Caki2 (cell line): ENCODE data around the gene NRCAM. TPM values are rescaled to one million over a fixed set of nuclear protein-coding genes. Genes with fewer than 3 reads are reported as not detected.
"Not testable (repeated sequence)": the region's sequence is repeated elsewhere in the genome, so short reads cannot be mapped to it uniquely, and the experiment has no call there.

Experiments used
- DNase-seq: peaks from one replicate; pipeline ENCODE4 v3.0.0-alpha.2; 2015; ENCODE audit warnings: low read depth
- in situ Hi-C: cut with HindIII; loops from 2 replicates; pipeline ENCODE4 v1.10.0; 2016; ENCODE audit warnings: low sequenced_read_pairs, low pct_unique_long_range_greater_than_20kb, mixed read lengths
- total RNA-seq: library from RNA; depleted of rRNA; stranded (reverse); fragments of >200 nt; shearing (Covaris generic); gene quantifications from 2 replicates; pipeline ENCODE4 v1.2.3, GENCODE V29; 2014; ENCODE audit warnings: low replicate concordance; rRNA removed

NRCAM gene
- total RNA-seq = 41.9 and 62.1 TPM in 2 replicates

DNA sequence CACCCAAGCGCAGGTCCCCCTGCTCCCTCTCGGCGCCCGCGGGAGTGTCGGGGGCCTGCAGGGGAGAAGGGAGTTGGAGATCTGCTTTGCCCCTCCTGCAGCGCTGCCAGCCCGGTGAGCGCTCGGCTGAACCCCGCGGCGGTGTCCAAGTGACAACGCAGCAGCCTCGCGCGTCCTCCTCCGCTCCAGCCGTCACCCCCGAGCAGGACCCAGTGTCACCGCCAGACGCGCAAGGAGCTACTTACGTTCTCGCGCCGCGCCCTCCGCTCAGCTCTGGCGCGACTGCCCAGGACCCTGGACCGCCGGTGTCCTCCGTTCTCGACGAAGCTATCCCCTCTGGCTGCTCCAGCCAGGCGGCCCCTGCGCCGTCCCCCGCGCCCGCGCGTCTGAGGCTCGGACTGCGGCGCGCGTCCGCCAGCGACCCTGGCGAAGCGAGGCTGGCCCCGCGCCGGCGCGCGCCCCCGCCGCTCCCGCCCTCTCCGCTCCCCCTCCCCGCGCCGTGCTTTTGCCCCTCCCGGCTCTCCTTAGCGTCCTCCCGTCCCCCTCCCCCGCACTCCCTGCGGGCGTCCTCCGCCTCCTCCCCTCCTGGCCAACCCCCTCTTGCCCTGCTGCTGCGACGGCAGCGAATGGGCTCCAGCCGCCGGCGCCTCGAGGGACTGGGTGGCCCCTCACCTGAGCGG lies at the start of gene NRCAM:
Gene NRCAM (minus strand): TSS at position 439 of the 680 bp plus-strand sequence. CDS start 216,372 bp downstream, outside the sequence.
- DNase-seq = peak; percentile 81
- in situ Hi-C loops = no loop called here

DNA sequence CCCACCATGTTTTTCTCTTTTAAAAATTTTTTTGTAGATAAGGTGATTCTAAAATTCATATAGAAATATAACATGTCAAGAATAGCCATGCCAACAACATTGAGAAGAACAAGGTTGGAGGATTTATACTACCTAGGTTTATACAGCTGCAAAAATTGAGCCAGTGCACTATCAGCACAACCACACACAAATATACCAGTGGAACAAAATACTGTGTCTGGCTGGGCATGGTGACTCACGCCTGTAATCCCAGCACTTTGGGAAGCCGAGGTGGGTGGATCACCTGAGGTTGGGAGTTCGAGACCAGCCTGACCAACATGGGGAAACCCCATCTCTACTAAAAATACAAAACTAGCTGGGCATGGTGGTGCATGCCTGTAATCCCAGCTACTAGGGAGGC lies 48.3 kb upstream of the NRCAM start:
- in situ Hi-C loops, DNase-seq: not testable (repeated sequence)

DNA sequence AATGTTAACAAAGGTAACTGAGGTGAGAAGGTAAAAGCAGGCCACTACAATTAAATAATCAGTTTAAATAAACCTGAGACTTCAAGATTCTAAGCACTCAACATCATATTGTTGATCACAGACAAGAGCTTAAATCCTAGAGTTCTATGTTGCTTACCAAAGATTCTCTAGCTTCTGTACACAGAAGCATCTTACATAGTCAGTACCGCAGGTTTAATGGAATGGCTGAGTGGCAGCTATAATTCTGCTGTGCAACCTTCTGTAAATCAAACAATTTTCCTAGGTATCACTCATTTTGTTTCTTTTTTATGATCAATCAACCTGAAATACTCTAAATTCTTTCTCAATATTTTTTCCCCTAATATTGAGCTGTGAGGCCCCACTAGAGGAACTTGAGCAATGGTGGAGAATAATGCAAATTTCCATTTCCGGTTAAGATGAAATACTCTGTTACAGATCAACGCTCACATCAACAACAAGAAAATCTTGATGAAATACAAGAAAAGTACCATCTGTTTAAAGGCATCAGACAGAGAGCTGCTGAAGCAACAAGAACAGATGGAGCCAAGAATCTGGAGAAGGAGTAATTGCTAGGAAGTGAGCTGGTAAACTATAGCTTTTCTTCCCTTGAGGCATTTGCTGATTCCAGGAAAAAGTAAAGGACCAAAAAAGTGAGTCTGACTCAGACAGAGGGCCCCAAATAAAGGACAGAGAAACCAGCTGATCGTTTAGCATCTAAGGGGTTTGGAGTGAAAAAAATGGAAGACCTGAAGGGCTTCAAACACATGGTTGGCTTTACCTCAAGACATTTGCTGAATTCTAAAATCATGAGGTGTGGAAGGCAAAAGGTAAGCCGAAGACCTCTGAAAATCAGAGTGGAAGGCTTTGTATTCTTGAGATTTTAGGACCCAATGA lies 47.1 kb upstream of the NRCAM start:
- in situ Hi-C loops = no loop called here
- DNase-seq = no peak

DNA sequence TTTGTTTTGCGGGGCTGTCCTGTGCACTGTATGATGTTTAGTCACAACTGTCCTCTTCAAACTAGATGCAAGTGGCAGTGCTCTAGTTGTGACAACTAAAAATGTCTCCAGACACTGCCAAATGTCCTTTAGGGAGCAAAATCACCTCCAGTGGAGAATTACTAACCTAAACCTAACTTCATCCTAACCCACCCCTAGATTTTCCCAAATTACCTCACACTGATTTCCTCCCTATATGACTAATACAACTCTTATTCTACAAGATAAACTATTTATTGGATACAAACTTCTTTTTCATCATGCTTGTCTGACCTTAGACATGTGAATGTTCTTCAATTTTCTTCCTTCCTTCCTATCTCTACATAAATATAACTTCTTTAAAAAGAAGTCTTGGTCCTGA lies 43.3 kb upstream of the NRCAM start:
- in situ Hi-C loops = no loop called here
- no peak for DNase-seq

DNA sequence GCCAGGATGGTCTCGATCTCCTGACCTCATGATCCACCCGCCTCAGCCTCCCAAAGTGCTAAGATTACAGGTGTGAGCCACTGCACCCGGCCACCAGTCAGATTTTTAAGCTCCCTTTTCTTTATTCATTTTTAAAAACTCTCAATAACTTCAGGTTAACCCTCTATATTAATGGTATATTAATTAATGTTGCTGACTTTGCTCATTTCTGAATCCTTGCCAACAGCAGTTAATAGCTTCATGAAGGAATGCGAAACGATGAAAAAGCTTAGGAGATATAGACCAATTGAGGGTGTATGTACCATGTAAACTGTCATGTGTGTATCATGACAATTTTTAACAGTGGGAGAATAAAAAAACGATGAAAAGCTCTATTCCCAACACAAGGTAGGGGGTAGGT lies 42.2 kb upstream of the NRCAM start:
- no peak for DNase-seq
- in situ Hi-C loops = no loop called here

DNA sequence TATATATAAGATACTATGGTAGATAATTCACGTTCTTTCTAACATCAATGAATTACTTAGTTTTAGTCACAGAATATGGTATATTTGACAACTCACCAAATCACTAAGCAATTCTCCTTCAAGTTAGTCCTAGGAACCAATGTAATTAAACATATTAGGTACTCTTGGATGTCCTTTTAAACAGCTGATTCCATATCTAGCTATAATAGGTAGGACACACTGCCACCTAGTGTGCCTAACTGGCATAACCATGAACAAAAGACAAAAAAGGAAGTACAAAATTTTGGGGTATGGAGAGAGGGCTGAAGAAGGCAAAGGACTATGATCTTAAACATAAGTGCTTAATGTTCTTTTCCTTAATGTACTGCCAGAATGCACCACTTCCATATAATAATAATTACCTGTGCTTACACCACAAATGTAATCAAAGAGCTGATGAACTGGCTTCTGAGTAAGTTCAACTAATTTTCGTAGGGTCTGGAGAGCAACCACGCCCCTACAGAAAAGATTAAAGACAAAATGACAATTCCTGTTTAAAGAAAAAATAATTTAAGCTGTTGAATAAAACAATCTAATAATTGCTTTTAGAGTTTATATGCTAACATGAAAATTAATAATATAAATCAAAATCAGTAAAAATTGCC lies 41.0 kb upstream of the NRCAM start:
- in situ Hi-C loops = no loop called here
- peak; percentile 56 for DNase-seq

DNA sequence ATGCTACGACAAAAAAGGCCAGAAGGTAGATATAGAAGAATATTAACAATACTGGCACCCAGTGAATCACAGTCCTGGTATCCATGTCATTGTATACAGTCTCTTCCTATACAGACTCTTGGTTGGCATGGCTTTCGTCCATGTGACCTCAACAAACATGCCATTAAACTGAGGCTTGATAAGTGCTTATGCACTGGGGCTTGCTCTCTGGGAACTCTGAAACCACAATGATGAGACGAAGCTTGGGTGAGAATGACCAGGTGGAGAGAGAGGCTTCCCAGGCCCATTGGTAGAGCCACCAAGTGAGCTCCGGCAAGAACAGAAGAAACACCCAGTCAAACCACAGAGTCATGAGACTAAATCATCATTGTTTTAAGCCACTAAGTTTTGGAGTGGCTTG lies 36.5 kb upstream of the NRCAM start:
- DNase-seq = peak; percentile 62
- in situ Hi-C loops = no loop called here

DNA sequence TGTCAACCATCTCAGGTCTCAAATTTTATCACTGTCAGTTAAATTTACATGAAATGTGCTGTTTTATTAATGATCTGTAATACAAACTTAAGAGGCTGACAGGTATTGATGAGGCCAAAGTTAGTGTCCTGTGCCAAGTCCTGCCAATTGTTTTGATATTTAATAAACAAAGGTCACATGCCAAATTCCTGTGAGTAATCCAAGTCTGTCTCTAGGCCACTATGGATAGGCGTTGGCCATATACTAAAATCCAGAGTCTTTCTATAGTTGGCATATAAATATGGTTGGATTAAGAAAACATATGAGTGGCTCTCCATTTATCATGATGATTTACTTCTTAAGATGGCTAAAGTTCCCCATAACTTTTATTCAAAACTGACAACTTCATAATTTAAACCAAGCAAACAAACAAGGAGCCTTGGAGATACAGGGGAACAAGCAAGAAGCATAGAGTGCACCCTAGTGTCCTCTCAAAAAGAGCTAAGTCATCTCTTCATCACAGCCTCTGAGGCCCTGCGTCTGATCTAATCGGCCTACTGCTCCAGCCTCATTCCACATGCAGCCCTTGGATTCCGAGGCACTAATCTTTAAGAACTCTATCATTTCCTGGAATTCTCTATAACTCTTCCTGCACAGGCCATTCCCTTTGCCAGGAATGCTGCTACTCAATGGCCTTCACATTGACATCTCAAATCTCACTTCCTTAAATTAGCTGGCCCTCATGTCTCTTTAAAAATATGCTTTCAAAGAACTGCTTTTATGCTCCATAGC lies 32.7 kb upstream of the NRCAM start:
- DNase-seq = no peak
- in situ Hi-C loops = no loop called here

DNA sequence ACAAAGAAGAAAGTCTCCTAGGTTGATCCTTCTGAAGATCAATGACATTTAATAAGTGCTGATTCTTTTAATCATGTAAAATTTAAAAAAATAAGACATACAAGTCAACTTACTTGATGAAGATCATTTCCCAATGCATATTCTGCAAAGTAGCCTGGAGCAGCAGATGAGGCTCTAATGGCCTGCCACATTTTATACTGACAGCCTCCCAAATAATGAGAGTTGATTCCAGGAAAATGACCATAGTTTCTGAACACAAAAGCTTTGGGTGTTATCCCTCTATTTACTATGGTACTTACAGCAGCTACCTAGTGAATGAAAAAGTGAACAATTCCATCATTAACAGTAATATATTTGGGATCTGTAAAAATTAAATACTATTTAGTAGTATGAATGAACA lies 31.4 kb upstream of the NRCAM start:
- no peak for DNase-seq
- in situ Hi-C loops = no loop called here

DNA sequence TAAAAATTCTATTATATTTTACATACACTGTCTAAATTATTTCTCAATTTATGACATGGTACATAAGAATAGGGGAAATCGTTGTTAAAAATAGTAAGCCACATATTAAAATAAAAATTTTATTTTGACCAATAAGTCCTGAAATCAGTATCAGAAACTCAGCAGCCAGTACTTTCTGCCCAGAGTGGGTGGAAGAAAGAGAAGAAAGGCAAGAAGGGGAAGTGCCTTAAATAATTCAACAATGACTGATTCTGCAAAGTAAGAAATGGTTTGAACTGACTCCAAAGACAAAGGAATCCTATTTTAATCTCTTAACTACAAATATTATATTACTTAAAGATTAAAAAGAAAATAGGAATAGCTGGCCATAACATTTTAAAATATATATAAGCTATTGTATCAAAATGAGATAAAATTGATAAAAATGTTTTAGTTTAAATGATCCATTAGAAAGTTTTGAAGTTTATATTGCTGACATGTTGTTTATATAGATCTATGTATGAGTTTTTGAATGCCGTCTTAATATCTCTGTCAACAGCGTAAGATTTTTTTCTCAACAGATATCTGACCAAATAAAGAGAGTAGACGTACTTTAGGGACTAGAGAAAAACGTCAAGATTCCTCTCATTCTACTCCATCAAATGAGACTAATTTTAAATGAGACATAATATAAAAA lies 30.2 kb upstream of the NRCAM start:
- in situ Hi-C loops = no loop called here
- DNase-seq = no peak

DNA sequence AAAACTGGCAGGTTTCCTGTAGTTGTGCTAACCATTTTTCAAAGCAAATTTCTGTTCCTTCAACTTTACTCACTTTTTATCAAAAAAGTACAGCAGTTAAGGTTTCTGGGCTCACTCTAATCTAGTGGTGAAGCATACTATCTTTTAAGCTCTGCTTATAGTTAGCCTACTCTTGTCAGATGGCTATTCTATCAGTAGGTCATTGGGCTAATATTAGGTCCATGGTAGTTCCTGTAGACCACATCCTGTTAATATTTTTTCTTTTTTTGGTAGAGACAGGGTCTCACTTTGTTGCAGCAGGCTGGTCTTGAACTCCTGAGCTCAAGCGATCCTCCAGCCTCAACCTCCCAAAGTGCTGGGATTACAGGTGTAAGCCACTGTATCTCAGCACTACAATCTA lies 27.9 kb upstream of the NRCAM start:
- in situ Hi-C loops = no loop called here
- no peak for DNase-seq

DNA sequence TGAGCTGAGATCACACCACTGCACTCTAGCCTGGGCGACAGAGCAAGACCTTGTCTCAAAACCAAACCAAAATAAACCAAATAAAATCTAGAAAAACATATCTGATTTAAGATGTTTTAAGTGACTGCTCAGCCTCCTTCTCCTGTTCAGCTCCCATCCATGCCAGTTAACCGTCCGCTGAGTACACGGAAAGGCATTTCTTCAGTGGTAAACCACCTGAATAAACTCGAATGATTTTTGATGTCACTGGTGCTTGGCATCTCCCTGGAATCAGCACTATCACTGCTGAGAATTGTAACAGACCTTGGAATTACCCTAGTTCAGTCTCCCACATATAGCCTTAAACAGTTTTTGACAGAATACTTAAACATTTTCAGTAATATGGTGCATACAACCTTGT lies 24.1 kb upstream of the NRCAM start:
- in situ Hi-C loops = no loop called here
- peak; percentile 38 for DNase-seq

DNA sequence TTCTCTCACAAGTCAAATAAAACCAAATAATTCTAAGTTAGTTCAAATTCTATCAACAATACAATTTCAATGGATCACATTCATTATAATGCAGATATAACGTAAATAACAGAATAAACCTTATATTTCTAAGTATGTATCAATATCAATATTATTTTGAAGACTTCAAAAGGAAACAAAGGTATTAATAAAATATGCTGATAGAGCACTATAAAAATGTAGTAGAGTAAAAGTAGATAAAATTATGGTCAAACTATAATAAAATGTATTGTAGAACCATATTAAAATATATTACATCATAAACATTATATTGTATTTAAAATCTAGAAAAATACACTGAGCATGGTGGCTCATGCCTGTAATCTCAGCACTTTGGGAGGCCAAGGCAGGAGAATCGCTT lies 23.5 kb upstream of the NRCAM start:
- DNase-seq = no peak
- in situ Hi-C loops = no loop called here

DNA sequence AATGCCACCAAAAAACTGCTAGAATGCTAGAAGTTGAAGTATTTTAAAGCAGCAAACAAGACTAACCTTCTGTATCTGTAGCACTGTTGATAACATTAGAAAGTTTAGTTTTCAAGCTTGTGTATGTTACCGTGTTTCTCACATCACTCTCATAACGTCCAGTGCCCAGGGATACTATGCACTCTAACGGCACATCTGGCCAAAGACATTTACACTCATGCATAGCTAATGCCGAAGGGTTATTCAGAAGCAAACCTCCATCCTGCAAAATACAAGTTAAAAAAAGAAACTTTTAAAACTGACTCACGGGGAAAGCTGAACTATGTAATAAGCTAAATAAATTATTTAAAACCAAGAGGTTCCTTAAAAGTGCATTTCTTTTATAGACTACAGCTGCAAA lies 22.9 kb upstream of the NRCAM start:
- in situ Hi-C loops = no loop called here
- DNase-seq = no peak

DNA sequence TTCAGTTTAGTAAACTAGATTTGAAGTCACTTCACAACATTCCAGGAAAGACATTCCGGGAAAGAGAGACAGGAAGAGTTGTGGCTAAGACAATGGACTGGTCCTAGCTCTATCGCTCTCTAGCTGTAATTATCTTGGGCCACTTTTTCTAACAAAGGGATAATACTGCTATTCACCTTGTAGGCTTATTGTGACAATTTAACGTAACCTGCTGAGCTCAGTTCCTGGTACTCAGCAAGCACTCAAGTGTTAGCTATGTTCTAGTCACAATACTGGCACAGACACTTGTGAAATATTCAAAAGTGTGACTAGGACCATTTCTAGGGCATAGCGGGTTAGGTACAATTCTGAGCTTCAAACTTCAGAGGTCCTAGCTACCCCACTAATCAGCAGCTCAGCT lies 12.0 kb upstream of the NRCAM start:
- no peak for DNase-seq
- in situ Hi-C loops = no loop called here

DNA sequence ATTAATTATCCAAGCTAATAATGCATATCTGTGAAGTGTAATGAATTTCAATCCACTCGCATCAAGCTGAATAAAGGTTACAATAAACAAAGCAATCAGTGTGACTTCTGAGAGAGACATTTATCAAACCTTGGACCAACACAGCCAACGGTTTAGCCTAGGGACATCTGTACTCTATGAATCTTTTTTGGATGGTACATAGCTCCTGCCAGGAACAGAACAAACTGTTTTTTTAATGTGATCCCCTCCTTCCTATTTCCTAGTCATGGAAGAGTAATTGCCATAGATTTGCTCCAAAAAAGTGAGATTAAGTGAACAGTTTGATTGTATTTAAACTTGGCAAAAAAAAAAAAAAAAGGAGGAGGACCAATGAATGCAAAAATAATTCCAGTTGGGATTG lies 11.2 kb upstream of the NRCAM start:
- DNase-seq = no peak
- in situ Hi-C loops = no loop called here

DNA sequence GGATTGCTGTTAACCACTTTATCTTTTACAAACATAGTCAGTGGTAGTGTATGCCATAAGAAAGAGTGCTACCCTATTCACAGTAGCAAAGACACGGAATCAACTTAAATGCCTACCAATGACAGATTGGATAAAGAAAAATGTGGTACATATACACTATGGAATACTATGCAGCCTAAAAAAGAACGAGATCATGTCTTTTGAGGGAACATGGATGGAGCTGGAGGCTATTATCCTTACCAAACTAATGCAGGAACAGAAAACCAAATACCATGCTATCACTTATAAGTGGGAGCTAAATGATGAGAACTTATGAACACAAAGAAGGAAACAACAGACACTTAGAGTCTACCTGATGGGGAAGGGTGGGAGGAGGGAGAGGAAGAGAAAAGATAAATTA lies 10.1 kb upstream of the NRCAM start:
- DNase-seq, in situ Hi-C loops: not testable (repeated sequence)

DNA sequence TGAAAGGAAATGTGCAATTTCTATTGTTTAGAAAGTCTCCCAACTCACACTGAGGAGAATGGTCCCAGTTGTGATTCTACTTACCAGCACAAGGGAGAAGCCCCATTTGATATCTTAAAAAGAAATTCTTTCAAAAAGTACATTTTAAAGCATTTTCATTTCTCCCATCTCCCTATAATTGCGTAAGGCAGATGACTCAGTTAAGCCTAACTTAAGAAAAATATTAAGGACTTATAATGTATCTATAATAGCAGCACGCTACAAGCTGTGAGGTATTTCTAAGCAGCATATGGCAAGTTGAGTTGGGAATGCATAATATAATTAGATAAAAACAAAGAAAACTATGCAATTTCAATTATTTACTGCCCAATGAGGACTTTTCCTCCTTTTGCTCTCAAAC lies 8.5 kb upstream of the NRCAM start:
- DNase-seq = no peak
- in situ Hi-C loops = no loop called here
